ENCODE results near the gene MMP14.
"Not testable (repeated sequence)": the region's sequence is repeated elsewhere in the genome, so short reads cannot be mapped to it uniquely, and the experiment has no call there.

DNA sequence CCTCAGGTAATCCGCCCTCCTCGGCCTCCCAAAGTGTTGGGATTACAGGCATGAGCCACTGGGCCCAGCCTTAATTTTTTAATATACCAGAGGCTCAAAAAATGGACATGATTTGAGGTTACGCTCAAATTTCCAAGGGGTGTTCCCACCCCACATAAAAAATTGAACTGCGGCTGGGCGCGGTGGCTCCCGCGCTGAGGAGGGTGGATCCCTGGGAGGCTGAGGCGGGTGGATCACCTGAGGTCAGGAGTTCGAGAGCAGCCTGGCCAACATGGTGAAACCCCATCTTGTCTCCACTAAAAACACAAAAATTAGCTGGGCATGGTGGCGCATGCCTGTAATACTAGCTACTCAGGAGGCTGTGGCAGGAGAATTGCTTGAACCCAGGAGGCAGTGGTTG, 17.9 kb downstream of the MMP14 start:
- not testable (repeated sequence) for TF ChIP-seq NRL (CRISPR knock-in tag; IDR thresholded peaks at IDR 0.05; ENCODE audit: borderline replicate concordance); SP1 (IDR thresholded peaks at IDR 0.05); SP1 (CRISPR knock-in tag; IDR thresholded peaks at IDR 0.05); CHD2 (IDR thresholded peaks at IDR 0.05; ENCODE audit: low read depth, low read length); ZNF549 (CRISPR knock-in tag; IDR thresholded peaks at IDR 0.05)
